GM10847 (cell line): Measurements from ENCODE around the gene HMCES.
A peak's percentile ranks its signal among the peaks of the same experiment; 100 is the strongest.

Source experiments
- POLR2A ChIP-seq: IDR thresholded peaks from 2 replicates; pipeline ENCODE4 v1.6.1; 2011; ENCODE audit not compliant: insufficient read length; ENCODE audit errors: extremely low read depth

Gene HMCES, protein sequence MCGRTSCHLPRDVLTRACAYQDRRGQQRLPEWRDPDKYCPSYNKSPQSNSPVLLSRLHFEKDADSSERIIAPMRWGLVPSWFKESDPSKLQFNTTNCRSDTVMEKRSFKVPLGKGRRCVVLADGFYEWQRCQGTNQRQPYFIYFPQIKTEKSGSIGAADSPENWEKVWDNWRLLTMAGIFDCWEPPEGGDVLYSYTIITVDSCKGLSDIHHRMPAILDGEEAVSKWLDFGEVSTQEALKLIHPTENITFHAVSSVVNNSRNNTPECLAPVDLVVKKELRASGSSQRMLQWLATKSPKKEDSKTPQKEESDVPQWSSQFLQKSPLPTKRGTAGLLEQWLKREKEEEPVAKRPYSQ

DNA sequence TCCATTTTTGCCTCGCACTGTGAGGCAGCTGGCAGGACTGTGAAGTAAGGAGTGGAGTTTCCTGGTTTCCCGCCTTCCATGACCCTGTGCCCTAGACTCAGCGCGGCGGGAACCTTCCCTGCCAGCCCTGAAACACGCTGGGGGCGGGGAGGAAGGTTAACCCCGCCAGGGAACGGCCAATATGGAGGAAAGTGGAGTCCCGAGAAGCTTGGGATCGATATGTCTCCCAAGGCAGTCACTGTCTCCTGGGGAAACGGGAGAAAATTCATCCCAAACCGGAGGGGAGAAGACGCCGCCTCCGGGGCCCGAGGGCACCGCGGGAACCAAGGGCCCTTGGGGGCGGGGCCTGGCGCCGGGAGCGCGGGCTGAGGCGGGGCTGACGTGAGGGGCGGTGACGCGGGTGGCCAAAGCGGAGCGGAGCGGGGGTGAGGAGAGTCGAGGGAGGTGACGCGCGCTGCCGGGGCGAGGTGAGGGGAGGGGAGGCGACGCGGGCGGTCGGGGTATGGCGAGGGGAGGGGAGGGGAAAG, at the start of gene HMCES:
TSS of gene HMCES (plus strand) at position 432 of the 527 bp plus-strand sequence. CDS start 863 bp downstream, outside the sequence.
- TF ChIP-seq POLR2A = peak; percentile 43

DNA sequence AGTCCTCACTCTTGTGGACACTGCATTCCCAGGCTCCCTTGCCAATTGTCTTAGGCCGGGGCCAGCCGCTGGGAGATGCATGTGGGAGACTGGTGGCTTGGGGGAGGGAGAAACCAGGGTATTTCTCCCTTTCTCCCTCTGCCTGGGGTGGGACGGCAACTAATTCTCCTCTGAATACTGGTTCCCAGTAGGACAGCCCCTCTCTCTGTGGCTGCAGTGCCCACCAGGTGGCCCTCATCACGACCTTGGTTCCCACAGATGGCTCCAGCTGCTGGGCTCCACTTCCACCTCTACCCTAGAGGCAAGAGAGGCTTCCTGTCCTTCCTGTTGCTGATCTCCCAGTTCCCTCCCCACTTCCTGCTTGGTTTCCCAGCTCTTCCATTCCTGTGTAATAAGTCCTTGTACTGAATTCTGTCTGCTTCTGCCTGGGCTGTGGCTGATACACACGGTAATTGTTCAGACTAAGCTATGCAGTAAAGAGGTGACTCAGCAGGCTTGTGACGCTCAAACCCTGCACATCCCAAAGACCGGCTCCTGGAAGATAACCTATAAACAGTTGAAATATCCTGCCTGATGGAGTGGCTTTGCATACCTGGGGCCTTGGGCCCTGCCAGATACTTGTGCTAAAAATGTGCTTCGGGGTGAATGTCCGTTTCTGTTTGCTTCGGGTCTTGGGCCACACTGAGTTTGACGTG, 49.6 kb upstream of the HMCES start:
- no peak for TF ChIP-seq POLR2A

DNA sequence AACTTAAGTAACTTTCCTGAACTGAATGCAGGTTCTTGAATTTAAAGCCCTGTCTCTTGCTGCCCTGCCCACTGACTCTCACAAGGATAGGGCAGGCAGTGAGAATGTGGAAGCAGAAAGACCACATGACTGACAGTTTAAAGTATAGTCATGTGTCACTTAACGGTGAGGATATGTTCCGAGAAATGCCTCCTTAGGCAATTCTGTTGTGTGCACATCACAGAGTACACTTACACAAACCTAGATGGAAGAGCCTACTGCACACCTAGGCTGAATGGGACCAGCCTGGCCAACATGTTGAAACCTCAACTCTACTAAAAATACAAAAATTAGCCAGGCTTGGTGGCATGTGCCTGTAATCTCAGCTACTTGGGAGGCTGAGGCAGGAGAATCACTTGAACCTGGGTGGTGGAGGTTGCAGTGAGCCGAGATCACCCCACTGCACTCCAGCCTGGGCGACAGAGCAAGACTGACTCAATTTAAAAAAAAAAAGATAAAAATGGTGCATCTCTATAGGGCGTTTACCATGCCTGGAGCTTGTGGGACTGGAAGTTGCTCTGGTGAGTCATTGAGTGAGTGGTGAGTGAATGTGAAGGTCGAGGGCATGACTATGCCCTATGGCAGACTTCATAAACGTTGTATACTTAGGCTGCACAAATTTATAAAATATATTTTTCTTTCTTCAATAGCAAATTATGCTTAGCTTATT, 48.2 kb upstream of the HMCES start:
- TF ChIP-seq POLR2A = no peak

DNA sequence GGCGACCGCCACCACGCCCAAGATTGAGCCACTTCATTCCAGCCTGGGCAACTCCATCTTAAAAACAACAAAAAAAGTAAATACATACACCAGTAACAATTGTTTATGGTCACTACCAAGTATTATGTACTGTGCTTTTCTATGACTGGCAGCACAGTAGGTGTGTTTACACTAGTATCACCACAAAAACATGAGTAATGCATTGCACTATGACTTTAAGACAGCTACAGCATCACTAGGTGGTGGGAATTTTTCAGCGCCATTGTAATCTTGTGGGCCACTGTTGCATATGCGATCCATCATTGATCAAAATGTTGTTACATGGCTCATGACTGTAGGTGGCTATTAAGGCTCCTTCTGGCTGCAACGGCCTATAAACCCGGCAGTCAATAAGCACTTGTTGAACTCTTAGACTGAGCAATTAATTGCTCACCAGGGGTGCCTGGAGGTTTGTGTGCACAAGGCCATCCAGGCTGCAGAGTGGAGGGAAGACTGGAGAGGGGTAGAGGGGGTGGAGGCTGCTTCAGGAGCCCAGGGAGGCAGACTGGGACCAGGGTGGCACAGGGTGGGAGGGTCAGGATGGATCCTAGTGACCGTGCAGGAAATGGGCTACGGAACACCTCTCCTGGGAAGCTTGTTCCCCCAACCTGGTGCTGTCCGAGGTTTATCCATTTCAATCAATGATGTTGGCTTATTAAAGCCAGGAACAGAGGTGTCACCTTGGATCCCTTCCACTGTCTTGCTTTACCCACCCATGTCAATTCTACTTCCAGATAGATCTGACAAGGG, 47.1 kb upstream of the HMCES start:
- TF ChIP-seq POLR2A = no peak

DNA sequence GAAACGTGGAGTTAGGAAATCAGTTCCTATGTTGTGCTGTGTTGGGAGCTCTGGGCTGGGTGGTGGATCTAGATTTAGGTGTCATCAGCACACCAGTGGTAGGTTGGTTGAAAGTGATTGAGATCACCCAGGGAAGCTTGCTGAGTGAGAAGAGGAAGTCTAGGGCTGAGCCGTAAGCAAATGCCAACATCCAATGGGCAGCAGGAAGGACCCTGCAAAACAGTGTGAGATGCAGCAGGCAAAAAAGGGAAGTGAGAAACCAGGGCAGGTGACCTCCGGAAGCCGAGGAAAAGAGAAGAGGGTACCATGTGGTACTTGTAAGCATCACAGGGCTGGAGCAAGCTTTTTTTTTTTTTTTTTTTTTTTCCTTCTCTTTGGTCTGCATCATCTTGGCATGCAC, 45.1 kb upstream of the HMCES start:
- TF ChIP-seq POLR2A = no peak

DNA sequence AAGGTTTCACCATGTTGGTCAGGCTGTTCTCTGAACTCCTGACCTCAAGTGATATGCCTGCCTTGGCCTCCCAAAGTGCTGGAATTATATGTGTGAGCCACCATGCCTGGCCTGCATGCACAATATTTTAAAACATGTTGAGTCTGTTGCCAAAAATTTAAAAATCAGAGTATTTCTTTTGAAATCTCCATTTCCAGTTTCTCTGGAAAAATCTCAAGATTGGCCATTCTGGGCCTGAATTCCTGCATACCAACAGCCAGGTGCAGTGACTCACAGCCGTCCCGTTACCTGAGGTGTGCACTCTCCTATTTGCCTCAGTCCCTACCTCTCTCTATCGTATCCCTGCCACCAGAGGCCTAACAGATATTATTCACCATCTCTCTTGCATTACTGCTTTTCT, 44.2 kb upstream of the HMCES start:
- TF ChIP-seq POLR2A = no peak

DNA sequence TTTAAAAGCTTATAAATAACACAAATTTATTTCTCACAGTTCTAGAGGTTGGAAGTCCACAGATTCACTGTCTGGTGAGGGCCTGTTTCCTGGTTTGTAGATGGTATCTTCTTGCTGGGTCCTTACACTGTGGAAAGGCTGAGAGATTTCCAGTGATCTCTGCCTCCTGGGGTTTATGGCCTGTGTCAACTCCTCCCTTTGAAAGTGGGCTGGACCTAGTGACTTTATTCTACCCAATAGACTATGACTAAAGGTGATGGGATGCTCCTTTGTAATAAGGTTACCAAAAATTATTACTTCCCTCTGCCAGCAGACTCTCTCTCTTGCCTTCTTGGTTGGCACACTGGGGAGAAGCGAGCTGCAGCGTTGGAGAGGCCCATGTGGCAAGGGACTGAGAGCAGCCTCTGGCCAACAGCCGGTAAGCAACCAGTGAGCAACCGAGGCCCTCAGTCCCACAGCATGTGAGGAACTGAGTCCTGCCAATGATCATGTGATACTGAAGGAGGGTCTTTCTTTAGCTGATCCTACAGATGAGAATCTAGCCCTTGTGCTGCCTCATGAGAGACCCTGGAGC, 43.2 kb upstream of the HMCES start:
- no peak for TF ChIP-seq POLR2A

DNA sequence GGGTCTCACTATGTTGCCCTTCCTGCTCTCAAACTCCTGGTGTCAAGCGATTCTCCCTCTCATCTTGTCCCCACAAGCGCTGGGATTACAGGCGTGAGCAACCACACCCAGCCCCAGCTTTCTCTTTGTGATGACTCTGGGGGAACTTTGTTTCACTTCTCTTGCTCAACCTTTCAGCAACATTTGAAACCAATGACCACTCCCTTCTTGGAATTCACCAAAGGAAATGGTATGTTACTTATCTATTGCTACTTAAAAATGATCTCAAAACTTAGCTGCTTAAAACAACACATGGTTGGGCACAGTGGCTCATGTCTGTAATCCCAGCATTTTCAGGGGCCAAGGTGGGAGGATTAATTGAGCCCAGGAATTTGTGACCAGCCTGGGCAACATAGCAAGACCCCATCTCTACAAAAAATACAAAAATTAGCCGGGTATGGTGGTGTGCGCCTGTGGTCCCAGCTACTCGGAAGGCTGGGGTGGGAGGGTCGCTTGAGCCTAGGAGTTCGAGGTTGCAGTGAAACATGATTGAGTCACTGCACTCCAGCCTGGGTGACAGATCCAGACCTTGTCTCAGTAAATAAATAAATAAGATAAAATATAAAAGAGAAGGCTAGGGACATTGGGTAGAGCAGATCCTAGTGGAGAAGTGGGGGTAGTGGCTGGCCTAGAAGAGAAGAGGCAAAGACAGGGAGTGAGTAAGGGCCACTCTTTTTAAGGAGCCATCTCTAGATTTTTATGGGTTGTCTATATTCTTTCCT, 39.5 kb upstream of the HMCES start:
- TF ChIP-seq POLR2A = no peak

DNA sequence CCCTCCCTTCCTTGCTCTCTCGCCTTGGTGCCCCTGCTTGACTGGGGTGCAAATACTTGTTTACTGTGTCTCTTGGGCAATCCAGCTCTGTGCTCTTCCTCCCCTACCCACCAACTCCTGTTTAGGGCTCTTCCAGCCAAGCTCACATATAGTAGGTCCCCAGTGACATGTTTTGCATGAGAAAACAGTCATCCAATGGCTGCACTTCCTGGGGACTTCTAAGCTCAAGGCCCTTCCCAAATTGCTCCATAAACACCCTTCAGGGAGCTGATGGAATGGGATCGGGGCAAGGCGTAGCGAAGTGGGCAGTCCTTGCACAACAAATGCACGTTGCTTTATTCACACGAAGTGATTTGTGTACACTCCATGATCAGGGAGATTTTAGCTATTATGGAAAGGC, 38.7 kb upstream of the HMCES start:
- TF ChIP-seq POLR2A = no peak

DNA sequence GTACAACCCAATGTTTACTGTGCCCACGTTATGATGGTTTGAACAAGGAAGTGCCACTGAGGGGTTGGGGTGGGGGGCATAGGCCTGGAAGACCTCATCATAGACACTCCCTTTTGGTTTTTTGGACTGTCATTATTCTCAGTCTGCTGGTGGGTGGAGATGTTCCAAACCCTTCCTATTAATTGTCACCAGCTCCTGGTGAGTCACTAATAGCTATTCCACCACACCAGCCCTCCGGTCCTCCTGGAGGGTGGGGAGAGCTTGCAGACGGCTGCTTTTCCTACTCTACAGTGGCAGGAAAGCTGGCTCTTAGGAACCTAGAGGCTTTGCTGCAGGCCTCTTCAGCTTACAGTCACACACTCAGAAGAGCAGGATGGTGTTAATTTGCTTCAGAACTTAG, 38.2 kb upstream of the HMCES start:
- no peak for TF ChIP-seq POLR2A

DNA sequence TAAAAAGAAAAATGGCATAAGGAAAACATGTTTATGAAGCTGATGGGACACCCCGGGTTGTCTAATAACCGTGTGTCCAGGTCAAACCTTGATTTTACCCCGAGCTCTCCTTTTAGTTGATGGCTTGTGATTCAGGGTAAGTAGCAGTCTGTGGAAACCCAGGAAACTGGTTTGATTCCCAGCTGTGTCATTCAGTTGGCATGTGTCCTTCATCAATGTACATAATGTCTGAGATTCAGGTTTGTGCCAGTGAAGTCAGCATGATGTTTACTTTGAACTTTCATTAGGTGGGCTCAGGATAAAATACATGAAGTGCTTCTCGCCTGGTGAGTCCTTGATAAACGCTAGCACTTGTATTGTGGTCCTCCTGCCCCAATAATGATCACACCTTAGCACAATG, 33.5 kb upstream of the HMCES start:
- TF ChIP-seq POLR2A = no peak

DNA sequence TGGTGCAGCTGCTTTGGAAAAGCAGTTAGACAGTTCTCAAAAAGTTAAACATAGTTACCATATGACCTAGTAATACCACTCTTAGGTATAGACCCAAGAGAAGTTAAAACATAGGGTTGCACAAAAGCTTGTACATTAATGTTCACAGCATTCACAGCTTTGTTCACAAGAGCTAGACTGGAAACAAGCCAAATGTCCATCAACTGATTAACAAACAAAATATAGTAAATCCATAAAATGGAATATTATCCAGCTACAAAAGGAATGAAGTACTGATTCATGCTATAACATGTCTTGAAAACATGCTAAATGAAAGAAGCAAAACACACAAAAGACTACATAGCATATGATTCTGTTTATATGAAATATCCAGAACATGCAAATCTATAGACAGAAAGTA, 32.0 kb upstream of the HMCES start:
- no peak for TF ChIP-seq POLR2A

DNA sequence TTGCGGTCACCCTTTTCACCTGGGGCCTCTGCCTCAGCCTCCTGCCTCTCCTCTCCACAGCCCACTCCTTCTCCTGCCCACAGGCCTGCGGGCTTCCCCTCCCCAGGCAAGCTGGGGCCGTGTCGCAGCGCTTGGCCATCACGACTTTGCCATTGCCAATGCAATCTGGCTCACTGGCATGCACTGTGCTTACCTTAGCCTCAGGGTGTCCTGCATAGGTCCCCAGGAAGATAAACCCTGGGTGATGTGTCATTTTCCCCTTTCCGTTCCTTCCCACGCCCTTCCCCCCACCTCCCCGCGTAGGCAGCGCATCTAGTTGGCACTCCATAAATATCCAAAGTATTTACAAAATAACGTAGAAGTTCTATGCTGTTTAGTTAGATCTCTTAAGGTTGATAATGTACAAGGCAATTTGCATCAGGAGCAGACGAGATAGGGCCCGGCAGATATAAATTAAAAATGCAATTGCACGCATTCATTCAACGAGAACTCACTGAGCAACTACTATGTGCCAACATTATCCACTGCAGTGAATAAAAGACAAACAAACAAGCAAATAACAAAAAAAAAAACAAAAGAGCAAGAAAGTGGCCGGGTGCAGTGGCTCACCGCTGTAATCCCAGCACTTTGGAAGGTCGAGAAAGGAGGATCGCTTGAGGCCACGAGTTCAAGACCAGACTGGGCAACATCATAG, 30.2 kb upstream of the HMCES start:
- TF ChIP-seq POLR2A = no peak
